Fibroblast of lung (primary cell): ENCODE measurements around the gene NECAB3. TPM values are rescaled to one million over a fixed set of nuclear protein-coding genes. Genes with fewer than 3 reads are reported as not detected.

Source experiments
- DNase-seq, 2 donors: peaks; one replicate each; pipeline versions ENCODE4 v3.0.0 to v3.0.0-alpha.2; 2010; ENCODE audit warnings: low read depth in 2 of 2
- H2AFZ ChIP-seq: 2 replicates; pipeline ENCODE4 v1.5.1; 2012; ENCODE audit warnings: low read length, control low read depth, inconsistent platforms
- H3K27ac ChIP-seq: 2 replicates; pipeline ENCODE4 v1.5.1; 2011; ENCODE audit warnings: low read length, control low read depth; ENCODE audit not compliant: insufficient read depth
- H3K27me3 ChIP-seq: 2 replicates; pipeline ENCODE4 v1.5.1; 2011; ENCODE audit warnings: mild to moderate bottlenecking, low read length; ENCODE audit not compliant: control insufficient read depth, insufficient read depth
- H3K36me3 ChIP-seq: 2 replicates; pipeline ENCODE4 v1.5.1; 2011; ENCODE audit warnings: low read length; ENCODE audit not compliant: control insufficient read depth, insufficient read depth
- H3K4me1 ChIP-seq: 2 replicates; pipeline ENCODE4 v1.5.1; 2011; ENCODE audit warnings: low read length; ENCODE audit not compliant: control insufficient read depth, insufficient read depth; ENCODE audit errors: extremely low read depth
- H3K4me2 ChIP-seq: 2 replicates; pipeline ENCODE4 v1.5.1; 2011; ENCODE audit warnings: low read length, control low read depth; ENCODE audit not compliant: insufficient read depth; ENCODE audit errors: extremely low read depth
- H3K4me3 ChIP-seq, 4 experiments: fragments of 200-600 bp in 1 of 4; sonication (generic) in 1 of 4; replicated peaks in 1 of 4; 2 replicates each; pipeline ENCODE4 v1.5.1; 2011 to 2016; ENCODE audit warnings: low read length in 4 of 4, low read depth in 3 of 4, mild to moderate bottlenecking in 3 of 4, control low read depth in 2 of 4, inconsistent platforms in 1 of 4, mixed read lengths in 1 of 4; ENCODE audit not compliant: insufficient read depth in 1 of 4; ENCODE audit errors: control extremely low read depth in 1 of 4
- H3K79me2 ChIP-seq: 2 replicates; pipeline ENCODE4 v1.5.1; 2012; ENCODE audit warnings: mild to moderate bottlenecking, low read length, inconsistent platforms; ENCODE audit not compliant: control insufficient read depth, insufficient read depth
- H3K9ac ChIP-seq: 2 replicates; pipeline ENCODE4 v1.5.1; 2011; ENCODE audit warnings: mild to moderate bottlenecking, low read length, control low read depth; ENCODE audit not compliant: insufficient read depth
- H3K9me3 ChIP-seq: 2 replicates; pipeline ENCODE4 v1.5.1; 2012; ENCODE audit warnings: low read depth, low read length; ENCODE audit not compliant: control insufficient read depth, insufficient read depth
- H4K20me1 ChIP-seq: 2 replicates; pipeline ENCODE4 v1.5.1; 2011; ENCODE audit warnings: low read length; ENCODE audit not compliant: control insufficient read depth, insufficient read depth; ENCODE audit errors: extremely low read depth
- EZH2 ChIP-seq: IDR thresholded peaks from 2 replicates; pipeline ENCODE4 v1.5.1; 2012; ENCODE audit warnings: low read length, control low read depth, mild to moderate bottlenecking; ENCODE audit errors: missing control alignments
- polyA plus RNA-seq, 2 donors: library from polyadenylated mRNA; depleted of rRNA in 1 of 2; stranded (reverse) in 1 of 2; unstranded in 1 of 2; fragments of >200 nt; gene quantifications; 2 replicates each; pipeline ENCODE4 v1.2.1, GENCODE V29; 2011 to 2012; ENCODE audit warnings: missing spikeins in 1 of 2
- total RNA-seq: library from RNA; depleted of rRNA; stranded (reverse); fragments of >200 nt; gene quantifications from 2 replicates; pipeline ENCODE4 v1.2.1, GENCODE V29; 2014
- TF ChIP-seq, protein P1 (sequence below), 2 donors: IDR thresholded peaks in 1 of 2; conservative IDR thresholded peaks in 1 of 2; 1 replicate in 1 of 2; 2 replicates in 1 of 2; pipeline ENCODE4 v1.5.1; 2011 to 2012; ENCODE audit warnings: low read length in 2 of 2, control low read depth in 1 of 2, inconsistent platforms in 1 of 2, low read depth in 1 of 2, mild to moderate bottlenecking in 1 of 2

Gene NECAB3
- total and polyA plus RNA-seq, 2 donors (not counting 1 experiment from before 2014, with no cell fraction given) = 5.1 to 20.5 TPM

DNA sequence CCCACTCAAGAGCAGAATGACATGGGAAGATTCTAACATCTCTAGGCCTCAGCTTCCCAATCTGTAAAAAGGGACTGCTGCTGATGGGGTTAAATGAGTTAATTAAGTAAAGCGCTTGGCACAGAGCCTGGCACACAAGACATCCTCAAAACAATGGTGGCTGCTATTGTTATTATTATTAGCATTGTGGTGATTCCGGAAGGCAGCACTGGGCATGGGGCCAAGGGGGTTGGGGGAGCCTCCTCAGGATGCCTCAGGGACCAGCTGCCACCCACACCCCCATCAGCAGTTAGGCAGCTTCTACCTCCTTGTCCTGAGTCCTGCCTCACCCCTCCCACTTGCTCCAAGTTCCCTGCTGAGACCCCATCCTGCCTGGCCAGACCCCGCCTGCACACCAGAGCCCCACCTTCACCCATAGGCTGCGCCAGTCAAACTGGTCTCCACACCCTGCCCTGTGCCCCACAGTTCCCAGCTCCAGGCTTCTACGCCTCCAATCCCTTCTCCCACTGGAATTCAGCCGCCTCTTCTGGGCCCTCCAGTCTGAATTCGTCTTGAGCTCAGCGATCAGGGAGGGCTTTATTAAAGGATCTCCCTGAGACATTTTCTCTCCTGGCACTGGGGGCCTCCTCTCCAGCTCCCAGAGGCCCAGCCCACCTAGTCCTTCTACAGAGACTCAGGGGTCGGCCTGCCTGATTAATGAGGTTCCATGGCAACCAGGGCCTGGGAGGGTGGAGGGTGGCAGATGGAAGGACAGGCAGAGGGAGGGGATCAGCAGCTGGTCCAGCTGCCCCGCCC, 10.5 kb upstream of the NECAB3 start:
- Histone ChIP-seq H3K9me3 (no peaks in the 10 kb centered on the region), H3K9ac (peak overlapping the region; percentile 53), H4K20me1 (no peaks in the 10 kb centered on the region), H2AFZ (peak overlapping the region; percentile 65), H3K27me3 (no peaks in the 10 kb centered on the region), H3K4me3 (peak overlapping the region in 3 of 4 experiments; percentile 44 to 67 (median 59)), H3K27ac (peak overlapping the region; percentile 61), H3K79me2 (peaks cover 14% of the 10 kb centered on the region), H3K4me2 (peak overlapping the region; percentile 97), H3K4me1 (peaks cover 8% of the 10 kb centered on the region), H3K36me3 (no peaks in the 10 kb centered on the region)
- DNase-seq = no peak
- TF ChIP-seq, protein P1, sequence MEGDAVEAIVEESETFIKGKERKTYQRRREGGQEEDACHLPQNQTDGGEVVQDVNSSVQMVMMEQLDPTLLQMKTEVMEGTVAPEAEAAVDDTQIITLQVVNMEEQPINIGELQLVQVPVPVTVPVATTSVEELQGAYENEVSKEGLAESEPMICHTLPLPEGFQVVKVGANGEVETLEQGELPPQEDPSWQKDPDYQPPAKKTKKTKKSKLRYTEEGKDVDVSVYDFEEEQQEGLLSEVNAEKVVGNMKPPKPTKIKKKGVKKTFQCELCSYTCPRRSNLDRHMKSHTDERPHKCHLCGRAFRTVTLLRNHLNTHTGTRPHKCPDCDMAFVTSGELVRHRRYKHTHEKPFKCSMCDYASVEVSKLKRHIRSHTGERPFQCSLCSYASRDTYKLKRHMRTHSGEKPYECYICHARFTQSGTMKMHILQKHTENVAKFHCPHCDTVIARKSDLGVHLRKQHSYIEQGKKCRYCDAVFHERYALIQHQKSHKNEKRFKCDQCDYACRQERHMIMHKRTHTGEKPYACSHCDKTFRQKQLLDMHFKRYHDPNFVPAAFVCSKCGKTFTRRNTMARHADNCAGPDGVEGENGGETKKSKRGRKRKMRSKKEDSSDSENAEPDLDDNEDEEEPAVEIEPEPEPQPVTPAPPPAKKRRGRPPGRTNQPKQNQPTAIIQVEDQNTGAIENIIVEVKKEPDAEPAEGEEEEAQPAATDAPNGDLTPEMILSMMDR (conservative IDR thresholded peaks at IDR 0.05 in 1 of 2, IDR thresholded peaks at IDR 0.05 in 1 of 2; ENCODE audit: low read depth in 1 of 2, low read length in 2 of 2) = no peak
- TF ChIP-seq EZH2 = no peak

DNA sequence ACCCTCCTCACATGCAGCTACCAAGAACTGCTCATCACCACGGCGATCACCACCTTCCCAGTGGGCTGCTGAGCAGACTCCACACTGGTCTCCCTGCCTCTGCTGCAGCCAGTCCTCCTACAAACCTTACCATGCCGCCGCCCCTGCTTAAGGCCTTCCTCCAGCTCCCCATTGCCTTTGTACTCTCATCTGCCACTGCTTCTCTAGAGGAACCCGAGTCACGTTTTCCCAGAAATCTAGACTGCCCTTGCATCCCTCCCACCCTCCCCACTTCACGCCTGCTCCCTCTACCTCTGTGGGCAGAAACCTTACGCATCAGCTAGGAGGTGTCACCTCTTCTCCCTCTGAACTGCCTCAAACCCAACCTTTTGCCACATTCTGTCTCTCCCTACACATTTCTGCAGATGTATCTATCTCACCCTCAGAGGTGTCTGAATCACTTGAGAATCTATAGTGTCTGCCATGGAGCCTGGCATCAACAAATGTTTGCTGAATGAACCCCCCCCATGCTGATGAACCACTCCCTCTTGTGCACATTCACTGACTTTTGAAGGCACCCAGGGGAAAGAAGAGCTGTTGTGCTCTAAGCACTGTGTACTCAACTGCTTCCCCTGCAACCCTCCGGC, 7.6 kb upstream of the NECAB3 start:
- Histone ChIP-seq H3K36me3 (no peaks in the 10 kb centered on the region), H3K4me1 (peaks cover 8% of the 10 kb centered on the region), H3K79me2 (peaks cover 14% of the 10 kb centered on the region), H3K27ac (no peak overlapping the region), H2AFZ (no peak overlapping the region), H4K20me1 (no peaks in the 10 kb centered on the region), H3K27me3 (no peaks in the 10 kb centered on the region), H3K9ac (no peak overlapping the region), H3K4me2 (no peak overlapping the region), H3K4me3 (no peak overlapping the region), H3K9me3 (no peaks in the 10 kb centered on the region)
- TF ChIP-seq, protein P1 (conservative IDR thresholded peaks at IDR 0.05 in 1 of 2, IDR thresholded peaks at IDR 0.05 in 1 of 2; ENCODE audit: low read depth in 1 of 2, low read length in 2 of 2) = no peak
- DNase-seq = no peak

DNA sequence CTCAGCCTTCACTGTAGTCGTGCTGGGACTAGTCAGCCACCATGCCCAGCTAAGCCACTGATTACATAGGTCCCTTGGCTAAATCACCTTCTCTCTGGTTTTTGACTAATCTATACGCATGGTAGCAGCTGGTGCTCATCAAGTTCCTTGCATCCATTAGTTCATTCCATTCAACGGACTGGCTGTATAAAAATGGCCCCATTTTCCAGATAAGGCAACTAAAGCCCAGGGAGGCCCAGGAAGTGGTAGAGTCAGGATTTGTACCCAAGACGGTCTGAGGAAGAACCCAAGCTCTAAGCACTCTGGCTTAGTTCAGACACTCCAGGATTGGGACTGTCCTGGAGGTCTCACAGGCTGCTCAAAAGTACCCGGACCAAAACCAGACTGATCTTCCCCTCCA, 7.1 kb upstream of the NECAB3 start:
- H2AFZ ChIP-seq = no peak overlapping the region
- no peak overlapping the region for H3K9ac ChIP-seq
- peaks cover 14% of the 10 kb centered on the region for H3K79me2 ChIP-seq
- H3K4me2 ChIP-seq = no peak overlapping the region
- no peak for DNase-seq
- H3K9me3 ChIP-seq = no peaks in the 10 kb centered on the region
- H3K36me3 ChIP-seq = no peaks in the 10 kb centered on the region
- no peaks in the 10 kb centered on the region for H3K27me3 ChIP-seq
- no peak for TF ChIP-seq EZH2
- TF ChIP-seq, protein P1 (conservative IDR thresholded peaks at IDR 0.05 in 1 of 2, IDR thresholded peaks at IDR 0.05 in 1 of 2; ENCODE audit: low read depth in 1 of 2, low read length in 2 of 2) = no peak
- no peak overlapping the region for H3K4me3 ChIP-seq
- no peaks in the 10 kb centered on the region for H4K20me1 ChIP-seq
- H3K27ac ChIP-seq = no peak overlapping the region
- H3K4me1 ChIP-seq = peaks cover 8% of the 10 kb centered on the region
